HS-27A (cell line): ENCODE data around the gene SHROOM1.

ENCODE experiments used
- DNase-seq: peaks from one replicate; pipeline ENCODE4 v3.0.0-alpha.2; 2012; ENCODE audit warnings: low read depth, missing footprints

Gene SHROOM1

DNA sequence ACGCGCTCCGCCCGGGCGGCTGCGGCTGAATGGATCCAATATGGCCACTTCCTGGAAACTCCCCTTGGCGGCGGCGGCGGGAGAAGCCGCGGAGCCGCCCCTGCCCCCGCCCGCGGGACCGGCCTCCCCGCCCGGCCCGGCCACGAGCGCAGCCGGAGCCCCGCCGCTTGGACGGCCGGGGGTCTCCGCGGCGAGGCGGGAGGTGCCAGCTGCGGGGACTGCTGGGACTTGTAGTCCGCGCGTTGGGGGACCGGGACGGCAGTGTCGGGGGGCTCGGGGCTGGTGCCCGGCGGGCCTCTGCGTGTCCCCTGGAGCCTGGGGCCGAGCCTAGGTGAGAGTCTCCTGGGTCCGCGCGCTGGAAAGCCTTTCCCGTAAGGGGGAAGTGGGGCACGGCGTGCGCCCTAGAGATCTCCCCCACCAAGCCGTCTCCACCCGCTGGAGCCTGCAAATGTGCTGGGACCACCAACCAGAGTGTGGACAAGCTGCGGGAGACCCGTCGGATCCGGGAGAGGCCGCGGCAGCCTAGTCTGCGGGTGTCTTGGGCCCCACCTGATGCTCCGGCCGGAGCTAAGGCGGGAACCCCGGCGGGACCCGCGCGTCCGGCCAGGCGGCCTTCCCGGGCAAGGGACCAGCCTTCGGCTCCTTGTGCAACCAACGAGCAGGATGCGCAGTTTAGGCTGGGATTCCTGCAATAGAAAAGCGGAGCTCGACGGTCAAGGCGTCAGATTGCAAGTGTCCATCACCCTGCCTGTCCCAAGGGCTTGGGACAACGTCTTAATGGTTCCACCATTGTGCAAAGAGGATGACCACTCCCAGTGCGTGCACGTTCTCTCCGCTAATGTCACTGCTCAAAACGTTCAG is 53.0 kb downstream of the SHROOM1 start, which contains the start of gene SEPTIN8:
SEPTIN8 (minus strand) TSS at position 31 of the 861 bp plus-strand sequence. CDS start 102 bp downstream, outside the sequence.
- DNase-seq, result no peak

DNA sequence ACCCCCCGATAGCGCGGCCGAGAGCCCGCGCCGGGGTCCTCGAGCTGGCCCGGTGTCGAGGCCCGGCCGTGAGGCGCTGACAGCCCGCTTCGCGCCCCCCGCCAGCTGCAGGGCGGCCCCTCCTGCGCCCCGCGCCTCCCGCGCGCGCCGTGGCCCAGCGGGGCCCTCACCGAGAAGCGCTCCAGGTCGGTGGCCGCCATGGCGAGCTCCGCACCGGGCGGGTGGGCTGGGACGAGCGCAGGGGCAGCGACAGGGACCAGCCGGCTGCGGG is 53.6 kb downstream of the SHROOM1 start:
- no peak for DNase-seq

DNA sequence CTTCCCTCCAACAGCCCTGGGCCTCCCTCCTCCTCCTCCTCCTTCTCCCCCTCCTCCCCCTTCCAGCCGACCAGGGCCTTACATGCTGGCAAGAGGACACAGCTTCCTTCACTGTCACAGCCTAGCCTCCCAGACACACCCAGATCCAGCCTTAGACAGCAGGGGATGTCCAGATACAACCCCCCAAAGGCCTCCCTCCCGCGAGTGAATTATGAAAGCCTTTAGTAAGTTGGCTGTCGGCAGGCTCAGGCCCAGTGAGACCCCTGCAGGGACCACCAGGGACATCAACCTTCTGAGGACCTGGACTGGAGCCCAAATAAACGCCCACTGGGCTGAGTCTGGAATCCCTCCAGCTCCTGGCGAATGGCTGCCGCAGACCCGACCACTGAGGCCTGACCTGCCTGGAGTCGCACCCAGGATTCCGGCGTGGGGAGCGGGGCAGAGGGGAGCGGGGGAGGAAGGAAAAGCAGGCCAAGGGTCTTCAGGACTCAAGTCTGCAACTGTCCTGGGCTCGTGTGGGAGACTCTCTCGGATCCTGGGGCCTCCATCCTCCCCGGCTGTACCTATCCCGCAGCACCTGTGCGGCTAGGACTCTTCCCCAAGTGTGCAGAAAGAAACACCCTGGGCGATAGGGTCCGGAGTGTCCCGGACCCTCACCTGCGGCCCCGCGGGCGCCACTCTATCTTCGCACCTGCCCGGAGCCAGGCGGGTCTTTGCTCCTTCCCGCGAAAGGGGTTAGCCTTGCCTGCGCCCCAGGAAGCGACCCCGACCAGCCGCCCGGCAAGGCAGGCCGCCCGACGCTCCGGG is 54.1 kb downstream of the SHROOM1 start:
- no peak for DNase-seq

DNA sequence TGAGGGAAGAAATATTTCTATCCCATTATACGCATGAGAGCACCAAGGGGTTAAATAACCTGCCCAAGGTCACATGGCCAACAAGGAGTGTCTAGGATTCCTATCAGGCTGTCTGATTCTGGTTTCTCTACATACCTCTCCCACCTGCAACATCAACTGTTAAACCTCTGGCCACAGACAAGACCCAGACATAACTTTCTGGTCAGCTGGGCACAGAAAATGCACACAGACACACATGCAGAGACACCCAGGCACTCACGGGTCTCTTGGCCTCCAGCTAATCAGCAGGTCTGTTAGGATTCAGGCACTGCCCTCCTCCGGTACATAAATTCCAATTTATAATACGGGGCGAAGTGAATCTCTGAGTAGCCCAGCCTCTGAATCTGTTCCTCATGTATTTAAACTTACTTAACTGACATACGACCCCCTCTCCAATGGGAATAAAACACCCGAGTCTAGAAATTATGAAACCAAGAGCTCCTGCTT is 54.9 kb downstream of the SHROOM1 start:
- DNase-seq, result no peak

DNA sequence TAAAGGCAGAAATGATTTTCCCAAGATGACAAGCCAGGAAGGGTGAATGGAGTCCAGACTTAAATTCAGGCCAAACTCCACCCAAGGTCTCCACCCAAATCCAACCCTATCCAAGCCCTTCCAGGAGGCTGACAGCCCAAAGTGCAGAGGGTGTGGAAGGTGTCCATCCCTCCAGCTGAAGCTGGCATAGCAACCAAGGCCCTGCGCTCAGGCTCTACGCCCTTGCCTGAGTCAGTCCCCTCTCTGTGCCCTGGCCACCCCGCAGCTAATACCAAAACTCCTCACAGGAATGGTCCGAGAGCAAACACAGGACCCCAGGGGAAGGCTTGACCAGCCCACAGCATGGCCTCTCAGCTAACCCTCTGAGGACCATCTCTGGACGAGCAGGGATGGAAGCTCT is 55.6 kb downstream of the SHROOM1 start:
- DNase-seq, result no peak

DNA sequence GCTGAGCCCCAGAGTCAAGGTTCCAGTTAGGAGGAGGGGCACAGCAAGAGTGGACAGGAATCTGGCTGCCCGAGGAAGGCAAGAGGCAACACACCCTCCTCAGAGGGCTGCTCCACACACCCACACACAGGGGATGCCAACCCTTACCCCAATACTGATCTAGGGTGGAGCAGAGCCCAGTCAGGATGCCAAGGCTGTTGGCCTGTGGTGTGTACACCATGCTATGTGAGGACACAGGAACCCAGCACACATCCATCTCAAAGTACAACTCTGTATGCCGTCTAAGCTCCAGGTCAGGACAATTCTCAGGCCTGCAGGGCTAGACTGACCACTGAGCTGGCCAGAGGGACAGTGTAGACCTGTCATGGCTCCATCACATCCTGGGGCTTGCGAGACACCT is 56.0 kb downstream of the SHROOM1 start:
- no peak for DNase-seq

DNA sequence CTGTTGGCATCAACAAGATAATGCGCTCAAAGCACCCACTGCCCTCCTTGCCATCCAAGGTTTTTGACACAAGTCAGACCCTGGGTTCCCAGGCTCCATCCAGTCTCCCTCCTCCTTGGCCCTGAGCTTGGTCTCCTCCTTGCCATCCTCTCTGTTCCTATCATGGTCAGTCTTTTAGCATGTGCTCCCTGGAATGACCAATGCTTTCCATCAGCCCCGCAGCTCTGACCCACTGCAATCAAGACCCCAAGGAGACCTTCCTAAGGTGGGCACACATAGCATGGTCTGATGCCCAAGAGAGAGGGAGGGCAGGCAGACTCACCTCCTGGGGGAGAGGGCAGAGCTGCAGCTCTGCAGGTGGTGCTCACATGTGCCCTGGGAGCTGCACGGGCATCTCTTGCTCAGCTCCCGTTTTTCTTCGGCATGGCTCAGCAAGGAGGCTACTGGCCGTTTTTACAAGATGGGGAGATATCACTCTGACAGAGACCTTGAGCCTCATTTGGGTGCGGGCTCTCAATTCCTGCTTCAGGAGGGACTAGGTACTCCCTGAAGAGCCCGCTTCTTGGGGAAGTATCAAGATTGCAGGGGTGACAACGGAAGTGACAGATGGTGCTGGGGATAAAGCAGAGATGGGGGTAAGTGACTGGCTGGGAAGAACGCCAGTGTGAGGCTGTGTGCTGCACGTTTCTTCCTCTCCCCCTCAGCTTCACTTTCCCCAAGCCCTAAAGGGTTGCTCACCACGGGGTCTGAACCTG is 56.7 kb downstream of the SHROOM1 start:
- DNase-seq, result no peak

DNA sequence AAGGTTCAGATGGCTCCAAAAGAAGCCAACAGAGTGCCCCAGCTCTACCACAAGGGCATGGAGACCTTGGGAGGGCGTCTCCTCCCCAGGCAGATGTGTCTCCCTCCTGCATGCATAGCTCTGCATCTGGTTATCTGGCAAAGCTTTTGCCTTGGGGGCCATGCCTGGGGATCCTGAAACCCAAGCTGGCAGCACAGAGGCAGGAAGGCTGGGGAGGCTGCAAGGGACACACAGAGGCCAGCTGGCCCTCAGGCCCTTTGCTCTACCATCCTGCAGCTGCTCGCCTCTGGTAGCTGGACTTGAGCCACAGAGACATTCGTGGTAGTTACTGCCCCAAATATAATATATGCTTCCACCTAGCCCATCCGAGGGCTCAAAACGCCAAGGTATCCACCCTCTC is 57.3 kb downstream of the SHROOM1 start:
- DNase-seq, result no peak

DNA sequence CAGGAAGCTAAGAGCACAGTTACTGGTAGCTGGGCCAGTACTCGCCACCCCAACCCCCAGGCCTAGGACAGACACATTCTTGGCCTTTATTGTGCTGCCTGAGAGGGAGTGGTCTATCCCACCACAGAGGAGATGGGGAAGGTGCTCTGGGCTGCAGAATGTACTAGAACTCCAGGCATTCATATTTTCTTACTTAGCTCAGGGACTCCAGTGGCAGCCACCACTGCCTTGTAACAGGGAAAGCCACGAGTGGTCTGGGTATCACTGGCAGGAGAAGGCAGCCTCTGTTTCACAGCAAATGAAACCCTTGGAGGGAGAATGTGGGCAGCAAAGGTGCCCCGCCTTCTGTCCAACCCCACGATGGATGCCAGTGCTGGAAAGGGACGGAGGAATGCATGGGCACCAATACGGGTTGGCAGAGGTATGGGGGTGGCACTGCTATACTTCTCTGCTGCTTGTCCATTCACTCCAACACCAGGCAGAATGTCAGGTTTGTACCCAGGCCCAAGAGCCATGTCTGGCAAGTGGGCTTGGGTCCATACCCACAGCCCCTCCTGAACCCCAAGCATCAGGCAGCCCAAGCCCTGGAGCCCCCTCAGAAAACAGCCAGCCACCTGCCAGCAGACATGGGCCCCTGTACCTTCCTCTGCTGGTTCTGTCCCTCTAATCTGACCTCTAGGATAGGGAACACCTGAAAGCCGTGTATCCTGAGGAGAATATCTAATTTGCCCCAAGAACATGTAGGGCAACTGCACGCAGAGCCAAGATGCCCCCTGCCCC is 58.0 kb downstream of the SHROOM1 start:
- DNase-seq, result no peak
